CD4-positive, alpha-beta memory T cell (primary cell): ENCODE results near the gene TSPY4. TPM values are rescaled to one million over a fixed set of nuclear protein-coding genes. Genes with fewer than 3 reads are reported as not detected.
"Not testable (repeated sequence)": the region's sequence is repeated elsewhere in the genome, so short reads cannot be mapped to it uniquely, and the experiment has no call there.

ENCODE experiments used
- CTCF ChIA-PET: fragments of 350-600 bp; sonication (Branson Sonifier 250); formaldehyde crosslinking; loops from one replicate; lab custom pipeline; 2021; ENCODE audit warnings: inconsistent platforms; ENCODE audit not compliant: partially characterized antibody; lab: Charles Lee
- POLR2A ChIA-PET: fragments of 350-600 bp; sonication (Branson Sonifier 250); formaldehyde crosslinking; loops from one replicate; lab custom pipeline; 2021; ENCODE audit not compliant: partially characterized antibody; lab: Charles Lee
- DNase-seq, 5 donors: peaks; one replicate each; pipeline versions ENCODE4 v3.0.0 to v3.0.0-alpha.2; 2020 to 2022; ENCODE audit warnings: mixed read lengths in 1 of 5
- H3K27ac ChIP-seq: one replicate; pipeline ENCODE4 v1.7.0; 2013; ENCODE audit warnings: low read depth, low read length
- H3K27me3 ChIP-seq: 2 replicates; pipeline ENCODE4 v1.7.0; 2013; ENCODE audit warnings: mild to moderate bottlenecking, low read length, moderate library complexity; ENCODE audit not compliant: insufficient read depth
- H3K36me3 ChIP-seq: 2 replicates; pipeline ENCODE4 v1.7.0; 2013; ENCODE audit warnings: mild to moderate bottlenecking, low read length, moderate library complexity; ENCODE audit not compliant: insufficient read depth
- H3K4me1 ChIP-seq: 2 replicates; pipeline ENCODE4 v1.7.0; 2013; ENCODE audit warnings: mild to moderate bottlenecking, low read length, moderate library complexity; ENCODE audit not compliant: insufficient read depth
- H3K4me3 ChIP-seq, 2 donors: one replicate each; pipeline ENCODE4 v1.7.0; 2013; ENCODE audit warnings: low read length in 2 of 2, mild to moderate bottlenecking in 1 of 2
- H3K9me3 ChIP-seq, 2 donors: one replicate each; pipeline ENCODE4 v1.7.0; 2013; ENCODE audit warnings: low read length in 2 of 2, control low read depth in 1 of 2; ENCODE audit not compliant: control insufficient read depth in 1 of 2
- H3K27ac Mint-ChIP-seq, 7 donors: one replicate each; pipeline ENCODE4 v1.8.0; 2020 to 2021; ENCODE audit warnings: mixed read lengths in 7 of 7, mild to moderate bottlenecking in 6 of 7, inconsistent platforms in 3 of 7, moderate library complexity in 3 of 7
- H3K27me3 Mint-ChIP-seq, 2 donors: one replicate each; pipeline ENCODE4 v1.8.0; 2020 to 2021; ENCODE audit warnings: mixed read lengths in 2 of 2
- H3K36me3 Mint-ChIP-seq, 2 donors: one replicate each; pipeline ENCODE4 v1.8.0; 2020 to 2021; ENCODE audit warnings: mixed read lengths in 2 of 2, inconsistent platforms in 1 of 2, mild to moderate bottlenecking in 1 of 2
- H3K4me1 Mint-ChIP-seq, 4 donors: one replicate each; pipeline ENCODE4 v1.8.0; 2020 to 2021; ENCODE audit warnings: mixed read lengths in 4 of 4, mild to moderate bottlenecking in 1 of 4
- H3K4me3 Mint-ChIP-seq, 8 donors: one replicate each; pipeline ENCODE4 v1.8.0; 2020 to 2021; ENCODE audit warnings: mixed read lengths in 8 of 8, mild to moderate bottlenecking in 7 of 8, moderate library complexity in 6 of 8, inconsistent platforms in 3 of 8
- H3K9me3 Mint-ChIP-seq, 8 donors: one replicate each; pipeline ENCODE4 v1.8.0; 2020 to 2021; ENCODE audit warnings: mixed read lengths in 8 of 8, mild to moderate bottlenecking in 5 of 8, inconsistent platforms in 3 of 8, moderate library complexity in 1 of 8
- intact Hi-C: fragments of 100-400 bp; cut with micrococcal nuclease; formaldehyde crosslinking; loops from one replicate; pipeline ENCODE4 v1.15.1; 2023
- polyA plus RNA-seq, 2 donors: library from polyadenylated mRNA; unstranded; fragments of 300-500 nt; fragmentation: Illumina TruSeq; gene quantifications; one replicate each; pipeline ENCODE4 v1.2.3, GENCODE V29; 2021
- total RNA-seq, 2 experiments: library from RNA; stranded (reverse); gene quantifications; one replicate each; pipeline ENCODE4 v1.2.3, GENCODE V29; 2021

Gene TSPY4, protein sequence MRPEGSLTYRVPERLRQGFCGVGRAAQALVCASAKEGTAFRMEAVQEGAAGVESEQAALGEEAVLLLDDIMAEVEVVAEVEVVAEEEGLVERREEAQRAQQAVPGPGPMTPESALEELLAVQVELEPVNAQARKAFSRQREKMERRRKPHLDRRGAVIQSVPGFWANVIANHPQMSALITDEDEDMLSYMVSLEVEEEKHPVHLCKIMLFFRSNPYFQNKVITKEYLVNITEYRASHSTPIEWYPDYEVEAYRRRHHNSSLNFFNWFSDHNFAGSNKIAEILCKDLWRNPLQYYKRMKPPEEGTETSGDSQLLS
- not detected for total RNA-seq
- not detected for polyA plus RNA-seq

DNA sequence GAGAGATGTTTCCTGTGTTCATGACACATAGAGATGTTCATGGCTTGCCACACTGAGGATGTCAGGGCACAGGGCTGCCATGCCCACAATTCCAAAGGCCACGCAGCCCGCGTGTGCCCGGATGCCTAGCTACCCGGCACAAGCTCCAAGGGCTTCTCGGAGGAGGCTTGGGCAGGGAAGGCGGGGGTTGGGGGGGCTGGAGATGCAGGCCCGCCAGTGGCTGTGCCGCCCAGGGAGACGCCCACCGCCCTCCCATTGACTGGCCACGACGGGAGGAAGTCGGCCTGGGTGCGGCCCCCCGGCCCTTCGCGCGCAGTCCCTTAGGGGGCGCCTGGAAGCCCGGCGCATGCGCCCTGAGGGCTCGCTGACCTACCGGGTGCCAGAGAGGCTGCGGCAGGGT, at the start of gene TSPY4:
Gene TSPY4, plus strand, starts transcription at position 301 of the 400 bp plus-strand sequence. Its CDS starts 46 bp downstream, at position 347.
- H3K27me3 Mint-ChIP-seq, H3K4me3 ChIP-seq, H3K27ac Mint-ChIP-seq, H3K36me3 Mint-ChIP-seq, H3K27me3 ChIP-seq, H3K4me1 Mint-ChIP-seq, intact Hi-C loops, H3K27ac ChIP-seq, DNase-seq, CTCF ChIA-PET, POLR2A ChIA-PET, H3K9me3 ChIP-seq, H3K4me3 Mint-ChIP-seq, H3K4me1 ChIP-seq, H3K36me3 ChIP-seq, H3K9me3 Mint-ChIP-seq: not testable (repeated sequence)

DNA sequence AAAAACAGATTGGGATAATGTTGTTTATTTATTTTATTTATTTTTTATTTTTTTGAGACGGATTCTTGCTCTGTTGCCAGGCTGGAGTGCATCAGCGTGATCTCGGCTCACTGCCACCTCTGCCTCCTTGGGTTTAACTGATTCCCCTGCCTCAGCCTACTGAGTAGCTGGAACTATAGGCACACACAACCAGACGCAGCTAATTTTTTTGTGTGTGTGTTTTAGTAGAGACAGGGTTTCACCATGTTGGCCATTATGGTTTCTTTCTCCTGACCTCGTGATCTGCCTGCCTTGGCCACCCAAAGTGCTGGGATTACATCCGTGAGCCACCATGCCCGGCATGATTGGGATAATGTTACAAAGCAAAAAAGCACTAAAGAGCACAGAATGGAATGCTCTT, 16.3 kb upstream of the TSPY4 start:
- Histone ChIP-seq H3K27me3 (no peaks in the 10 kb centered on the region), H3K4me1 (no peaks in the 10 kb centered on the region), H3K36me3 (no peaks in the 10 kb centered on the region), H3K27ac (no peak overlapping the region), H3K4me3 (no peak overlapping the region), H3K9me3 (no peaks in the 10 kb centered on the region)
- CTCF ChIA-PET: no interaction called here
- POLR2A ChIA-PET: no interaction called here
- DNase-seq: no peak
- Mint-ChIP-seq H3K36me3 (no peaks in the 10 kb centered on the region), H3K27me3 (no peaks in the 10 kb centered on the region), H3K27ac (no peak overlapping the region), H3K4me1 (no peaks in the 10 kb centered on the region), H3K9me3 (no peaks in the 10 kb centered on the region), H3K4me3 (no peak overlapping the region)
- intact Hi-C loops: no loop called here

DNA sequence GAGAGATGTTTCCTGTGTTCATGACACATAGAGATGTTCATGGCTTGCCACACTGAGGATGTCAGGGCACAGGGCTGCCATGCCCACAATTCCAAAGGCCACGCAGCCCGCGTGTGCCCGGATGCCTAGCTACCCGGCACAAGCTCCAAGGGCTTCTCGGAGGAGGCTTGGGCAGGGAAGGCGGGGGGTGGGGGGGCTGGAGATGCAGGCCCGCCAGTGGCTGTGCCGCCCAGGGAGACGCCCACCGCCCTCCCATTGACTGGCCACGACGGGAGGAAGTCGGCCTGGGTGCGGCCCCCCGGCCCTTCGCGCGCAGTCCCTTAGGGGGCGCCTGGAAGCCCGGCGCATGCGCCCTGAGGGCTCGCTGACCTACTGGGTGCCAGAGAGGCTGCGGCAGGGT, 20.2 kb downstream of the TSPY4 start, which contains the start of gene TSPY8:
Gene TSPY8, plus strand, starts transcription at position 301 of the 400 bp plus-strand sequence. Its CDS starts 46 bp downstream, at position 347.
- H3K4me1 Mint-ChIP-seq, H3K9me3 ChIP-seq, H3K27ac Mint-ChIP-seq, H3K27me3 Mint-ChIP-seq, POLR2A ChIA-PET, intact Hi-C loops, H3K4me1 ChIP-seq, H3K36me3 Mint-ChIP-seq, H3K27me3 ChIP-seq, H3K27ac ChIP-seq, H3K4me3 Mint-ChIP-seq, H3K36me3 ChIP-seq, H3K9me3 Mint-ChIP-seq, CTCF ChIA-PET, H3K4me3 ChIP-seq: not testable (repeated sequence)
- peak in 1 of 5 donors; percentile 36 for DNase-seq

Other genes with a start within 250 kb of the TSPY4 start
- gene TSPY8, start 20.3 kb downstream of the TSPY4 start, total RNA-seq: not detected
- not detected for gene TSPY8, start 20.3 kb downstream of the TSPY4 start, polyA plus RNA-seq
- gene TSPY3, start 61.0 kb downstream of the TSPY4 start, total RNA-seq: not detected
- gene TSPY3, start 61.0 kb downstream of the TSPY4 start, polyA plus RNA-seq: not detected
- gene TSPY1, start 129.5 kb downstream of the TSPY4 start, total RNA-seq: not detected
- not detected for gene TSPY1, start 129.5 kb downstream of the TSPY4 start, polyA plus RNA-seq
- gene TSPY9, start 149.8 kb downstream of the TSPY4 start, total RNA-seq: not detected
- not detected for gene TSPY9, start 149.8 kb downstream of the TSPY4 start, polyA plus RNA-seq
- not detected for gene TSPY10, start 190.4 kb downstream of the TSPY4 start, total RNA-seq
- gene TSPY10, start 190.4 kb downstream of the TSPY4 start, polyA plus RNA-seq: not detected